ENCODE measurements around the gene HDGF.

DNA sequence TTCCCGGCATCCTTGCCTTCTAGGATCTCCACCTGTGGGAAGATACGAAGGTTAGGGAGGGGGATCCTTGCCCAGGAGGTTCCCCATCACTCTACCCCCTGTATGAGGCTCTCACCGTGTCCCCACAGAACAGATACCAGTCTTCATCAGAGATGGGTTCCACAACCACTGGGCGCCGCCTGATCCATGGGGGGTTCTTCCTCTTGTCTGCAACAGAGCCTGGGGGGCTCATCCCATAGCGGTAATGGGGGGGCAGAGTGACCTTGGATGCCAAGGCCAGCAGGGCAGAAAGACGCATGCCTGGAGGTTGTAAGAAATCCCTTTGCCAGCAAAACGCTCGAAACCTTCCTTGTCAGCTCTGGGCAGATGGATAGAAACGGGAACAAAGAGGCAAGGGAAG is 13.1 kb downstream of the HDGF start:
- TF ChIP-seq CTCF (IDR thresholded peaks at IDR 0.05) (no peak), POLR2A (IDR thresholded peaks at IDR 0.05) (no peak)

All from lower leg skin (tissue), 3 donors.